Measurements from ENCODE around the gene GRAMD1A. TPM values are rescaled to one million over a fixed set of nuclear protein-coding genes. Genes with fewer than 3 reads are reported as not detected.
"Not testable (repeated sequence)": the region's sequence is repeated elsewhere in the genome, so short reads cannot be mapped to it uniquely, and the experiment has no call there.

The GRAMD1A gene
- total RNA-seq, 1 donor from 2014 or later: 67.4 TPM

- Histone ChIP-seq H3K9me3 (ENCODE audit: insufficient read depth, low read depth, low read length) (no peaks in the 10 kb centered on the region), H3K9ac (ENCODE audit: low read length) (no peak overlapping the region), H3K36me3 (ENCODE audit: insufficient read depth, low read length) (peaks cover 2% of the 10 kb centered on the region), H2AFZ (ENCODE audit: low read depth, low read length) (no peak overlapping the region), H3K79me2 (ENCODE audit: insufficient read depth, low read length) (no peaks in the 10 kb centered on the region), H4K20me1 (ENCODE audit: insufficient read depth, low read length) (peaks cover 45% of the 10 kb centered on the region), H3K4me2 (ENCODE audit: low read length) (no peak overlapping the region), H3K27ac (ENCODE audit: low read depth, low read length) (no peak overlapping the region), H3K4me1 (ENCODE audit: insufficient read depth, low read length) (peaks cover 10% of the 10 kb centered on the region), H3K4me3 (ENCODE audit: insufficient read depth, low read depth, low read length) (no peak overlapping the region), H3K27me3 (ENCODE audit: insufficient read depth, low read length) (peaks cover 2% of the 10 kb centered on the region)
- peaks cover 14% of the 10 kb centered on the region for H3K36me3 Mint-ChIP-seq (ENCODE audit: low read depth, unreplicated experiment)
- TF ChIP-seq EZH2 (IDR thresholded peaks at IDR 0.05; ENCODE audit: insufficient read depth, low read length): no peak
- TF ChIP-seq, protein P1, sequence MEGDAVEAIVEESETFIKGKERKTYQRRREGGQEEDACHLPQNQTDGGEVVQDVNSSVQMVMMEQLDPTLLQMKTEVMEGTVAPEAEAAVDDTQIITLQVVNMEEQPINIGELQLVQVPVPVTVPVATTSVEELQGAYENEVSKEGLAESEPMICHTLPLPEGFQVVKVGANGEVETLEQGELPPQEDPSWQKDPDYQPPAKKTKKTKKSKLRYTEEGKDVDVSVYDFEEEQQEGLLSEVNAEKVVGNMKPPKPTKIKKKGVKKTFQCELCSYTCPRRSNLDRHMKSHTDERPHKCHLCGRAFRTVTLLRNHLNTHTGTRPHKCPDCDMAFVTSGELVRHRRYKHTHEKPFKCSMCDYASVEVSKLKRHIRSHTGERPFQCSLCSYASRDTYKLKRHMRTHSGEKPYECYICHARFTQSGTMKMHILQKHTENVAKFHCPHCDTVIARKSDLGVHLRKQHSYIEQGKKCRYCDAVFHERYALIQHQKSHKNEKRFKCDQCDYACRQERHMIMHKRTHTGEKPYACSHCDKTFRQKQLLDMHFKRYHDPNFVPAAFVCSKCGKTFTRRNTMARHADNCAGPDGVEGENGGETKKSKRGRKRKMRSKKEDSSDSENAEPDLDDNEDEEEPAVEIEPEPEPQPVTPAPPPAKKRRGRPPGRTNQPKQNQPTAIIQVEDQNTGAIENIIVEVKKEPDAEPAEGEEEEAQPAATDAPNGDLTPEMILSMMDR (IDR thresholded peaks at IDR 0.05; ENCODE audit: insufficient read depth, low read depth, low read length): no peak
- H3K4me3 Mint-ChIP-seq (ENCODE audit: unreplicated experiment): no peak overlapping the region
- peaks cover 18% of the 10 kb centered on the region for H3K27me3 Mint-ChIP-seq (ENCODE audit: low read depth, unreplicated experiment)
- H3K9me3 Mint-ChIP-seq (ENCODE audit: unreplicated experiment): peaks cover 4% of the 10 kb centered on the region
- FAIRE-seq (no peak), DNase-seq (ENCODE audit: low read depth) (peak; percentile 52)
- H3K27ac Mint-ChIP-seq (ENCODE audit: unreplicated experiment): no peak overlapping the region
- no peaks in the 10 kb centered on the region for H3K4me1 Mint-ChIP-seq (ENCODE audit: low read depth, unreplicated experiment)
Observed at GRCh38 chr19:35027851-35028599, 27.9 kb downstream of the GRAMD1A start.

DNA sequence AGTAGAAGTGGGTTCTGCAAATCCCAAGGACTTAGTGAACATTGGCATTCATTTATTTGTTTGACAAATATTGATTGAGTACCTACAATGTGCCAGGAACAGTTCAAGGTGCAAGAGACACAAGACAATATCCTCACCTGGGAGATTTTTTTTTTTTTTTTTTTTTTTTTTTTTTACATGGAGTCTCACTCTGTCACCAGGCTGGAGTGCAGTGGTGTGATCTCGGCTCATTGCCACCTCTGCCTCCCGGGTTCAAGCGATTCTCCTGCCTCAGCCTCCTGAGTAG, 28.4 kb downstream of the GRAMD1A start:
- H3K27ac ChIP-seq (ENCODE audit: low read depth, low read length); H3K79me2 ChIP-seq (ENCODE audit: insufficient read depth, low read length); H3K27me3 ChIP-seq (ENCODE audit: insufficient read depth, low read length); DNase-seq (ENCODE audit: low read depth); H3K9ac ChIP-seq (ENCODE audit: low read length); H3K4me3 ChIP-seq (ENCODE audit: insufficient read depth, low read depth, low read length); H3K36me3 ChIP-seq (ENCODE audit: insufficient read depth, low read length); H3K4me2 ChIP-seq (ENCODE audit: low read length); H3K9me3 Mint-ChIP-seq (ENCODE audit: unreplicated experiment); H3K9me3 ChIP-seq (ENCODE audit: insufficient read depth, low read depth, low read length); H2AFZ ChIP-seq (ENCODE audit: low read depth, low read length); H3K4me1 Mint-ChIP-seq (ENCODE audit: low read depth, unreplicated experiment); FAIRE-seq; H3K4me3 Mint-ChIP-seq (ENCODE audit: unreplicated experiment); H3K27ac Mint-ChIP-seq (ENCODE audit: unreplicated experiment): not testable (repeated sequence)
- Mint-ChIP-seq H3K27me3 (ENCODE audit: low read depth, unreplicated experiment) (peaks cover 23% of the 10 kb centered on the region), H3K36me3 (ENCODE audit: low read depth, unreplicated experiment) (peaks cover 17% of the 10 kb centered on the region)
- H3K4me1 ChIP-seq (ENCODE audit: insufficient read depth, low read length): peaks cover 10% of the 10 kb centered on the region
- H4K20me1 ChIP-seq (ENCODE audit: insufficient read depth, low read length): peaks cover 45% of the 10 kb centered on the region

DNA sequence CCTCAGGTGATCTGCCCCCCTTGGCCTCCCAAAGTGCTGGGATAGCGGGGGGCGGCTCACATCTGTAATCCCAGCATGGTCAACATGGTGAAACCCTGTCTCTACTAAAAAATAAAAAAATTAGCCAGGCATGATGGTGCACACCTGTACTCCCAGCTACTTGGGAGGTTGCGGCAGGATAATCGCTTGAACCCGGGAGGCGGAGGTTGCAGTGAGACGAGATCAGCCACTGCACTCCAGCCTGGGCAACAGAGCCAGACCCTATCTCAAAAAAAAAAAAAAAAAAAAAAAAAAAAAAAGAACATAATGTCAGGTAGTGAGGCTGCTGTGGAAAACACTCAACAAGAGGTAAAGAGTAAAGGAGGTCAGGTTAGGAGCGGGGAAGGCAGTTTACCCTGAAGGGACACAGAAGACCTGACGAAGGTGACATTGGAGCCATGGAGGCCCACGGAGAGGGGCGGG, 29.2 kb downstream of the GRAMD1A start:
- H3K4me3 Mint-ChIP-seq (ENCODE audit: unreplicated experiment): peak overlapping the region; percentile 67
- not testable (repeated sequence) for FAIRE-seq

More for the DNA sequence above, 29.2 kb downstream of the GRAMD1A start:
- not testable (repeated sequence) for DNase-seq (ENCODE audit: low read depth); H3K4me1 Mint-ChIP-seq (ENCODE audit: low read depth, unreplicated experiment); H3K9ac ChIP-seq (ENCODE audit: low read length); H3K27ac ChIP-seq (ENCODE audit: low read depth, low read length); H2AFZ ChIP-seq (ENCODE audit: low read depth, low read length); H3K9me3 ChIP-seq (ENCODE audit: insufficient read depth, low read depth, low read length); H3K9me3 Mint-ChIP-seq (ENCODE audit: unreplicated experiment); H3K36me3 ChIP-seq (ENCODE audit: insufficient read depth, low read length); H3K27me3 ChIP-seq (ENCODE audit: insufficient read depth, low read length); H3K27ac Mint-ChIP-seq (ENCODE audit: unreplicated experiment); H3K79me2 ChIP-seq (ENCODE audit: insufficient read depth, low read length); H3K4me3 ChIP-seq (ENCODE audit: insufficient read depth, low read depth, low read length)
- H3K4me2 ChIP-seq (ENCODE audit: low read length): peak overlapping the region; percentile 95
- peaks cover 19% of the 10 kb centered on the region for H3K36me3 Mint-ChIP-seq (ENCODE audit: low read depth, unreplicated experiment)
- H4K20me1 ChIP-seq (ENCODE audit: insufficient read depth, low read length): peaks cover 38% of the 10 kb centered on the region
- H3K27me3 Mint-ChIP-seq (ENCODE audit: low read depth, unreplicated experiment): peaks cover 24% of the 10 kb centered on the region
- peaks cover 10% of the 10 kb centered on the region for H3K4me1 ChIP-seq (ENCODE audit: insufficient read depth, low read length)

Data from astrocyte (in vitro differentiated cells and primary cell).